K562 (cell line): ENCODE measurements around the gene TREX2. TPM values are rescaled to one million over a fixed set of nuclear protein-coding genes. Genes with fewer than 3 reads are reported as not detected.

Experiments used
- ATAC-seq: fragments of 200-7000 bp; cut with Tn5 transposase; 3 replicates; pipeline ENCODE4 v1.9.1; 2020; ENCODE audit warnings: moderate library complexity
- BruUV-seq: library from RNA; stranded (reverse); fragments of 400-500 nt; replicated peaks from 2 replicates; lab custom pipeline; 2021; lab: Mats Ljungman, UMichigan
- CTCF ChIA-PET: fragments of 300-600 bp; formaldehyde crosslinking; extraction: SDS; loops from one replicate; lab custom pipeline; 2021; ENCODE audit warnings: low intra/inter-chr PET ratio; lab: Yijun Ruan, JAX
- POLR2A ChIA-PET: fragments of 300-600, 350-650 bp; sonication (Branson Sonifier 250); formaldehyde crosslinking; extraction: SDS; loops from one replicate; lab custom pipeline; 2021; ENCODE audit warnings: antibody characterized with exemption, inconsistent platforms; lab: Yijun Ruan, JAX
- DNase-seq, 4 experiments: peaks; one replicate each; pipeline versions ENCODE4 v3.0.0 to v3.0.0-alpha.2; 2011 to 2018; ENCODE audit warnings: low spot score in 3 of 4, mixed read lengths in 3 of 4; ENCODE audit errors: extremely low read depth in 1 of 4
- FAIRE-seq: peaks from 2 replicates; lab custom pipeline; 2011; peaks lifted over from hg19 to GRCh38; lab: Jason Lieb, UNC
- H2AFZ ChIP-seq: 2 replicates; pipeline ENCODE4 v1.6.0; 2011; ENCODE audit warnings: low read depth, low read length, control low read depth, inconsistent platforms
- H3K27ac ChIP-seq: fragments of 200-600 bp; 3 replicates; pipeline ENCODE4 v1.8.0; 2011; ENCODE audit warnings: low read depth, mild to moderate bottlenecking, control low read depth, inconsistent platforms, low read length, moderate library complexity, mixed read lengths; ENCODE audit errors: extremely low read depth
- H3K27me3 ChIP-seq, 2 experiments: fragments of 300-600 bp in 1 of 2; 2 replicates in 1 of 2; 3 replicates in 1 of 2; pipeline versions ENCODE4 v1.6.0 to v1.8.0; 2011; ENCODE audit warnings: inconsistent platforms in 2 of 2, low read length in 2 of 2, mild to moderate bottlenecking in 1 of 2, mixed read lengths in 1 of 2, moderate library complexity in 1 of 2; ENCODE audit not compliant: control insufficient read depth in 2 of 2, insufficient read depth in 2 of 2
- H3K36me3 ChIP-seq: fragments of 300-600 bp; 3 replicates; pipeline ENCODE4 v1.8.0; 2011; ENCODE audit warnings: mild to moderate bottlenecking, low read length, inconsistent platforms; ENCODE audit not compliant: control insufficient read depth, insufficient read depth
- H3K4me1 ChIP-seq, 2 experiments: fragments of 200-600 bp in 1 of 2; replicated peaks in 1 of 2; 2 replicates in 1 of 2; 3 replicates in 1 of 2; pipeline versions ENCODE4 v1.5.1 to v1.8.0; 2011; ENCODE audit warnings: inconsistent platforms in 2 of 2, low read length in 2 of 2, mild to moderate bottlenecking in 1 of 2, mixed read lengths in 1 of 2, moderate library complexity in 1 of 2; ENCODE audit not compliant: control insufficient read depth in 2 of 2, insufficient read depth in 2 of 2
- H3K4me2 ChIP-seq: 2 replicates; pipeline ENCODE4 v1.6.1; 2011; ENCODE audit warnings: low read length, control low read depth, inconsistent platforms, mixed read lengths; ENCODE audit not compliant: insufficient read depth
- H3K4me3 ChIP-seq: fragments of 200-600 bp; sonication (generic), shearing (Covaris generic); 2 replicates; pipeline ENCODE4 v1.5.1; 2016; ENCODE audit warnings: control low read depth, inconsistent platforms
- H3K79me2 ChIP-seq: fragments of 200-600 bp; 3 replicates; pipeline ENCODE4 v1.8.0; 2011; ENCODE audit warnings: low read length, inconsistent platforms; ENCODE audit not compliant: control insufficient read depth, insufficient read depth
- H3K9ac ChIP-seq, 2 experiments: 2 replicates each; pipeline versions ENCODE4 v1.6.0 to v1.6.1; 2011; ENCODE audit warnings: low read depth in 2 of 2, low read length in 2 of 2, control low read depth in 1 of 2, inconsistent platforms in 1 of 2, mild to moderate bottlenecking in 1 of 2, mixed read lengths in 1 of 2; ENCODE audit not compliant: insufficient read depth in 1 of 2
- H3K9me1 ChIP-seq: one replicate; pipeline ENCODE4 v1.6.0; 2011; ENCODE audit warnings: inconsistent platforms, mild to moderate bottlenecking, low read length, moderate library complexity; ENCODE audit not compliant: control insufficient read depth, insufficient read depth
- H3K9me3 ChIP-seq: replicated peaks from 2 replicates; pipeline ENCODE4 v1.5.1; 2011; ENCODE audit warnings: low read depth, low read length, inconsistent platforms; ENCODE audit not compliant: control insufficient read depth, insufficient read depth
- H4K20me1 ChIP-seq: replicated peaks from 2 replicates; pipeline ENCODE4 v1.6.1; 2011; ENCODE audit warnings: low read length, inconsistent platforms, mixed read lengths; ENCODE audit not compliant: control insufficient read depth, insufficient read depth
- MAFG ChIP-seq: fragments of 450-650 bp; conservative IDR thresholded peaks from 2 replicates; pipeline ENCODE4 v1.6.1; 2016; ENCODE audit warnings: missing genetic modification characterization, missing compliant biosample characterization
- WGBS: fragments of 100-300 bp; shearing (Covaris generic); methylation state at CpG from one replicate; pipeline ENCODE4 v1.1.6; 2016; ENCODE audit warnings: low coverage, mixed read lengths; ENCODE audit not compliant: insufficient coverage; ENCODE audit errors: missing lambda C conversion rate; 5-methylcytosine and 5-hydroxymethylcytosine counted together
- in situ Hi-C: fragments of 300-500 bp; cut with MboI; formaldehyde crosslinking; loops from 4 replicates; pipeline ENCODE4 v1.15.0; 2018; ENCODE audit warnings: inconsistent platforms, mixed read lengths
- intact Hi-C: fragments of 100-400 bp; cut with micrococcal nuclease; formaldehyde crosslinking; loops from 2 replicates; pipeline ENCODE4 v1.14.2; 2022
- polyA plus RNA-seq, 8 experiments: library from polyadenylated mRNA; depleted of rRNA in 4 of 8; stranded (reverse) in 5 of 8; unstranded in 3 of 8; fragments of >200 nt; fragmentation: Nextera tagmentation in 2 of 8; fragmentation: Illumina TruSeq in 1 of 8; extraction: Ambion mirVana in 2 of 8; extraction: Trizol in 1 of 8; gene quantifications; 2 replicates each; pipeline versions ENCODE4 v1.2.1 to v1.2.3, GENCODE V29; 2011 to 2014; ENCODE audit warnings: inconsistent platforms in 1 of 8, missing spikeins in 1 of 8
- total RNA-seq, 7 experiments: library from RNA; depleted of rRNA in 6 of 7; stranded (reverse); fragments of >200 nt in 6 of 7; fragmentation: Illumina TruSeq in 2 of 7; extraction: Trizol in 2 of 7; gene quantifications; 2 replicates each; pipeline versions ENCODE4 v1.2.1 to v1.2.3, GENCODE V29; 2011 to 2021; ENCODE audit warnings: low replicate concordance in 1 of 7
- TF ChIP-seq, protein P1 (sequence below): fragments of 450-650 bp; IDR thresholded peaks from 2 replicates; pipeline ENCODE4 v1.6.1; 2016

The TREX2 gene
- total and polyA plus RNA-seq, 9 of the 15 experiments (the other 6 are each of a cell fraction or from before 2014, with no cell fraction given) = 0.07 to 1.5 (median 0.33) TPM; not detected in 2

DNA sequence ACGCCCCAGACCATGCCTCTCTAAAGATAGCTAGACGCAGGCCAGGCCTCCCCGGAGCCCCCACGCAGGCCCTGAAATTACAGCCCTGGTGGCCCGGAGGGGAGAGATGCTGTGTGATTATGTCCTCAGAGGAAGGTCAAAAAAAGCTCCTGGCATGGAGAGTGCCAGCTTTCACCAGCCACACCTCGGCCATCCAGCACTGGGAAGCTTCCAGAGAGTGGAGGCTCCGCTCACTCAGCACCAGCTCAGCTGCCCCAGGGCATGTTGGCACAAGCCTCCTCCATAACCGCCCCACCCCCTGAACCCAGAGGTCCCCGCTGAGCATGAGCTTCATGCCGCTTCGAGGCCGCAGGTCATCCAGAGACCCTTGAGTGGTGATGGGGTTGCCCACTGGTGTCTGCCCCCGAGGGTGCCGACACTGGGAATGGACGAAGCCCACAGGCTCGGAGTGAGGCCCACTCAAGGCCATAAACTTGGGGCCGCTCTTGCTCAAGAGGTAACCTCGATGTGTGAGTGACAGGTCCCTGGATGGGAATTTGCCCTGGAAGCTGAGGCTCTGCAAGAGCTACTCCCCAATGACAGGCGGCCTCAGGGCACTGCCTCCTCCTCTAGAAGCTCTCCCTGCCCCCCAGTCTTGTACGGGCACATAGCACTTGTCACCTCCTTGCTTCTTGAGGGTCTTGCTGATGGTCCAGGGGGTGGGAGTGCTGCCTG lies 44.5 kb upstream of the TREX2 start:
- H3K27me3 ChIP-seq = peaks cover 0 to 29% of the 10 kb centered on the region in 2 experiments; a peak in 3 of 5 replicates
- H3K9ac ChIP-seq = 0 out of 4 replicates have a peak overlapping the region, but pooled peaks of 1 of the 2 experiments have one; percentile 9
- H3K4me1 ChIP-seq = peaks cover 0 to 42% of the 10 kb centered on the region in 2 experiments; a peak in 2 of 5 replicates
- no peaks in the 10 kb centered on the region for H3K9me3 ChIP-seq
- intact Hi-C loops (no loop called here), in situ Hi-C loops (no loop called here)
- WGBS = 17% methylated on average over 14 of the region's 20 CpGs
- no peak overlapping the region for H3K4me2 ChIP-seq
- H3K27ac ChIP-seq = no peak overlapping the region
- BruUV-seq = no TSS peak
- H3K9me1 ChIP-seq = no peaks in the 10 kb centered on the region
- no peak for FAIRE-seq
- H3K36me3 ChIP-seq = no peaks in the 10 kb centered on the region
- H3K4me3 ChIP-seq = no peak overlapping the region
- no peaks in the 10 kb centered on the region for H4K20me1 ChIP-seq
- ATAC-seq = no peak
- TF ChIP-seq MAFG = no peak
- TF ChIP-seq, protein P1, sequence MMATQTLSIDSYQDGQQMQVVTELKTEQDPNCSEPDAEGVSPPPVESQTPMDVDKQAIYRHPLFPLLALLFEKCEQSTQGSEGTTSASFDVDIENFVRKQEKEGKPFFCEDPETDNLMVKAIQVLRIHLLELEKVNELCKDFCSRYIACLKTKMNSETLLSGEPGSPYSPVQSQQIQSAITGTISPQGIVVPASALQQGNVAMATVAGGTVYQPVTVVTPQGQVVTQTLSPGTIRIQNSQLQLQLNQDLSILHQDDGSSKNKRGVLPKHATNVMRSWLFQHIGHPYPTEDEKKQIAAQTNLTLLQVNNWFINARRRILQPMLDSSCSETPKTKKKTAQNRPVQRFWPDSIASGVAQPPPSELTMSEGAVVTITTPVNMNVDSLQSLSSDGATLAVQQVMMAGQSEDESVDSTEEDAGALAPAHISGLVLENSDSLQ = peak; percentile 50; the same call in 1 of the 2 replicates
- CTCF ChIA-PET = no interaction called here
- DNase-seq = no peak
- POLR2A ChIA-PET = interaction anchor here (0.5 to 0.8 kb wide), 3 partner anchors 13 to 149 kb away, joined by 3 to 4 read pairs (median 3); no protein-coding TSS in a partner anchor
- H2AFZ ChIP-seq = no peak overlapping the region
- no peaks in the 10 kb centered on the region for H3K79me2 ChIP-seq
